ENCODE data around the gene SLC66A3.

DNA sequence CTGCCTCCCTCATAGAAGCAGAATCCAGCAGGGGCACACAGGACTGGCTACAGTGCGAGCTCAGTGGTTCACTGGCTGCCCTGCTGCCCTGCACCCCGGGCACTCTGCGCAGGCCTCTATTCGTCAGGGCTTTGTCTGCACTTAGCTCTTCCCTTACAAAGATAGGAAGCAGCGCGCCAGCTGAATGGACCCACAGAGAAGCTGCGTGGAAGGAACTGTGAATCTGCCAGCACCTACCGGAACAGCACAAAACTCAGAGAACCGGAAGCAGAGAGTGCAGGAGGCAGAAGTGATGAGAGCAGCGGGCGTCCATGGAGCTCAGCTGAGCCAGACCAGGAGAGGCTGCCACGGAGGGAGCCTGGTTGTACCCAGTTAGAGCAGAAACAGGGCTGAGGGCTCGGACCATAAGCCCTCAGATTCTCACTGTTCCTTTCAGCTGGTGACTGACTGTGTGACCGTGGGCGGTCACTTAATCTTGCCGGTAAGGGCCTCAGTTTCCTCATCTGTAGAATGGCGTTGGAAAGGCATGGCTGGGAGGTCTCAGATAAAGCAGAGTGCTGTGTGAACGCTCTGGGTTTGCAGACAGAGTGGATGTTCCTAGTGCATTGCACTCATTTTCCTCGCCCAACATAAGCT, 23.1 kb upstream of the SLC66A3 start:
- TF ChIP-seq POLR2A (IDR thresholded peaks at IDR 0.05): no peak
- TF ChIP-seq, protein P1, sequence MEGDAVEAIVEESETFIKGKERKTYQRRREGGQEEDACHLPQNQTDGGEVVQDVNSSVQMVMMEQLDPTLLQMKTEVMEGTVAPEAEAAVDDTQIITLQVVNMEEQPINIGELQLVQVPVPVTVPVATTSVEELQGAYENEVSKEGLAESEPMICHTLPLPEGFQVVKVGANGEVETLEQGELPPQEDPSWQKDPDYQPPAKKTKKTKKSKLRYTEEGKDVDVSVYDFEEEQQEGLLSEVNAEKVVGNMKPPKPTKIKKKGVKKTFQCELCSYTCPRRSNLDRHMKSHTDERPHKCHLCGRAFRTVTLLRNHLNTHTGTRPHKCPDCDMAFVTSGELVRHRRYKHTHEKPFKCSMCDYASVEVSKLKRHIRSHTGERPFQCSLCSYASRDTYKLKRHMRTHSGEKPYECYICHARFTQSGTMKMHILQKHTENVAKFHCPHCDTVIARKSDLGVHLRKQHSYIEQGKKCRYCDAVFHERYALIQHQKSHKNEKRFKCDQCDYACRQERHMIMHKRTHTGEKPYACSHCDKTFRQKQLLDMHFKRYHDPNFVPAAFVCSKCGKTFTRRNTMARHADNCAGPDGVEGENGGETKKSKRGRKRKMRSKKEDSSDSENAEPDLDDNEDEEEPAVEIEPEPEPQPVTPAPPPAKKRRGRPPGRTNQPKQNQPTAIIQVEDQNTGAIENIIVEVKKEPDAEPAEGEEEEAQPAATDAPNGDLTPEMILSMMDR (IDR thresholded peaks at IDR 0.05 in 8 of 11, conservative IDR thresholded peaks at IDR 0.05 in 3 of 11): no peak

Measured in spleen (tissue), 7 donors.